MG63 (cell line): ENCODE measurements around the gene UBE2D4. TPM values are rescaled to one million over a fixed set of nuclear protein-coding genes. Genes with fewer than 3 reads are reported as not detected.
"Not testable (repeated sequence)": the region's sequence is repeated elsewhere in the genome, so short reads cannot be mapped to it uniquely, and the experiment has no call there.

ENCODE experiments used
- DNase-seq: peaks from one replicate; pipeline ENCODE4 v3.0.0-alpha.2; 2020
- H3K27me3 ChIP-seq: fragments of 250-450 bp; sonication (Bioruptor Pico); 2 replicates; pipeline ENCODE4 v1.5.1; 2020; ENCODE audit warnings: mild to moderate bottlenecking, moderate library complexity
- H3K36me3 ChIP-seq: fragments of 250-450 bp; sonication (Bioruptor Pico); 2 replicates; pipeline ENCODE4 v1.5.1; 2020; ENCODE audit warnings: mild to moderate bottlenecking, moderate library complexity
- H3K4me3 ChIP-seq: fragments of 250-450 bp; sonication (Bioruptor Pico); 2 replicates; pipeline ENCODE4 v1.5.1; 2020; ENCODE audit warnings: mild to moderate bottlenecking, moderate library complexity
- H3K9me3 ChIP-seq: fragments of 250-450 bp; sonication (Bioruptor Pico); 2 replicates; pipeline ENCODE4 v1.5.1; 2020; ENCODE audit warnings: mild to moderate bottlenecking, moderate library complexity
- total RNA-seq: library from RNA; depleted of rRNA; stranded (reverse); fragments of >200 nt; shearing (Covaris generic); gene quantifications from 2 replicates; pipeline ENCODE4 v1.2.3, GENCODE V29; 2014; ENCODE audit warnings: low replicate concordance

The UBE2D4 gene
- total RNA-seq, 1 experiment from 2014 or later = 20.7 TPM

DNA sequence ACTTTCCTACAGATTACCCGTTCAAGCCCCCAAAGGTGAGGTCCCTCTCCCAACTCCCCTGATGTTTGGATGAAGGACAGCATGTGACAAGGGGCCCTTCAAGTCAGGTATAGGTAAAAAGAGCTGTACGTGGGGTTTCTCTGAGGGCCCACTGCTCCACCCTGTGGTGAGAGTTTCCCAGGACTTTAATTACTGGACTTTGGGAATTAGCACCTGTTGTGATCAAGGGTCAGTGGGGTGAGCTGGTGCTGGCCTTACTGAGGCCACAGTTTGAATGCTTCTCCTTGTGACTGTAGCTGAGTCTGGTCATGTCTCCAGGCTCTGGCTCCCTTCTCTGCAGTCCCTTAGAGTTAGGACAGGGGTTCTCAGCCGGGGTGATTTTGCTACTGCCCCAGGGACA lies 16.8 kb downstream of the UBE2D4 start:
- H3K9me3 ChIP-seq = no peaks in the 10 kb centered on the region
- H3K36me3 ChIP-seq = peaks cover 3% of the 10 kb centered on the region
- H3K4me3 ChIP-seq = no peak overlapping the region
- no peak for DNase-seq
- H3K27me3 ChIP-seq = no peaks in the 10 kb centered on the region

GRCh38 chr7:43943417-43944187 lies 17.4 kb downstream of the UBE2D4 start:
- no peaks in the 10 kb centered on the region for H3K27me3 ChIP-seq
- DNase-seq = no peak
- no peaks in the 10 kb centered on the region for H3K9me3 ChIP-seq
- peaks cover 3% of the 10 kb centered on the region for H3K36me3 ChIP-seq
- no peak overlapping the region for H3K4me3 ChIP-seq

DNA sequence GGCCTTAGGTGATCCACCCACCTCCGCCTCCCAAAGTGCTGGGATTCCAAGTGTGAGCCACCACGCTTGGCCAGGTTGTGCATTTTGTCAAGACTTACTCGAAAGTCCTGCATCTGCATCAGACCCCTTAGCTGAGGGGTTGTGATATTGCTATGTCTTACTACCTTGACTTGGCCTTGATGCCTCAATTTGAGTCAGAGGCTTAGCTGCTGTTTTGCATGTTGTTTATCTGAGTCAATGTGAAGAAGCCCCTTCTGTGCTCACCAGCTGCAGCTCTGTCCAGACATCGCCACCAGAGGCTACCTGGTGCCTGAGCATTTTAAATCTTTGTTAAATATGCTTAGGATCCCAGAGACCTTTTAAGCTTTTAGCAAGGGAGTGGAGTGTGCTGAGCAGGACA lies 18.1 kb downstream of the UBE2D4 start:
- Histone ChIP-seq H3K9me3 (no peaks in the 10 kb centered on the region), H3K4me3 (no peak overlapping the region), H3K36me3 (peaks cover 3% of the 10 kb centered on the region), H3K27me3 (no peaks in the 10 kb centered on the region)
- no peak for DNase-seq

DNA sequence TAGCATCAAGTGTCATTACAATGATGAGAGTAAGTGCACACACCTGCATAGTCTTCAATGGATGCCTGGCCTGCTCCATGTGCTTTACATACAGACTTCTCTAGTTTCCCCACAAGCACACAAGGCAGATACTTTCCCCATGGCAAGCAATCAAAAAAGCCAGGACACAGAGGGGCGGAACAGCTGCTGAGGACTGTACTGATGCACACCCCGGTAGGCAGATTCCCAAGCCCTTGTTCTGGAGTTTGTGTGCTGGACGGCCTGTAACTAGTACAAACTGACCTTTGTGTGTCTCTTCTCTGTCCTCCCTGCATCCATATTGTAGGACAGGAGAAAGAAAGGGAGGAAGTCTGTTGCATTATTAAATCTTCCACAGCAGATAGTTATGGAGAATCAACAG lies 25.8 kb downstream of the UBE2D4 start:
- Histone ChIP-seq H3K27me3 (no peaks in the 10 kb centered on the region), H3K9me3 (no peaks in the 10 kb centered on the region), H3K4me3 (no peak overlapping the region), H3K36me3 (peaks cover 7% of the 10 kb centered on the region)
- DNase-seq = no peak

DNA sequence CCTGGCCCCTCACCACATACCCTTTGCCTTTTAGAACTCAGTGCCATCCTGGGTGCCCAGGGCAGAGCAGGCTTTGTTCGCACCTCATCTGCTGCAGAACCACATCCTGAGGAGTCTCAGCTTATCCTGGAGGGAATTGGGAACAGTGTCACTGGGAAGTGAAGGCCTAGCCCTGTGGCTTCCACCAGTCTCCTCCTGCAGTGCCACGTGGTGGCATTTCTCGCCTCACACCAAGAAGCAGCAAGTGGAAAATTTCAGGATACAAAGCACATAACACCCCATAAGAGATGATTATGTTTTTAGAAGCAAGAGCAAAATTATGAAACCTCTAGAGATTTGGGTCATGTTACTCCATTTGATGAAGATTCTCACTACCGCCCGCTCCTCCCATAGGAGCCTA lies 26.8 kb downstream of the UBE2D4 start:
- Histone ChIP-seq H3K27me3 (no peaks in the 10 kb centered on the region), H3K4me3 (no peak overlapping the region), H3K36me3 (0 out of 2 replicates have a peak, but pooled peaks cover 4% of the 10 kb centered on the region), H3K9me3 (no peaks in the 10 kb centered on the region)
- no peak for DNase-seq

DNA sequence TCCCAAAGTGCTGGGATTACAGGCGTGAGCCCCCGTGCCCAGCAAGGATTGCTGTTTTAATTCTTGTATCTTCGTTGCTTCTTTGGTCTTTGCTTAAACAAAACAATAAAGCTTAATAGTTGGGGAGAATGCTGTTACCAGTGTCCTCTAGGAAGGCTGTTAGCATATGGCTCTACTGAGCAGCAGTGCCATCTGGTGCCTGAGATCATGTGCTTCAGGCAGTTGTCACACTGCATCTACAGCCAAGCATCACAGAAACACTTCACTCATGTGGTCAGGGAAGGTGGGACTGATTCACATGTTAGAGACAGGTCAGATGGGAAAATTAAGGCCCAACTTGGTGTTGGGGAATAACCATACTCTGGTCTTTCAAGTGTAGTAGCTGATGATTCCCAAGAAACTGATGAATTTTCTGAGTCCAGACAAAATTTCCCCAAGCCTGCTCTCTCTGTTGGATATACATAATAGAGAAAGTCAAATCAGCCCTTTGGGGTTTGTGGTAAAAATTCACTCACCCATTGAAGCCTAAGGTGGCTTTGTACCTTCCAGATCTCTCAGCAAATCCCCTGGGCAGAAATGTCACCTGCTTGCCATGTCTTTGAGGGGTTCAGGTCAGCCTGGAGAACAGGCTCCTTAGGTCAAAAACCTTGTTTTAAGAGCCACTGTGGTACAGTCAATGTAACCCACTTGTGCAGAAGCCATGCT lies 28.4 kb downstream of the UBE2D4 start:
- H3K27me3 ChIP-seq = no peaks in the 10 kb centered on the region
- no peak for DNase-seq
- H3K9me3 ChIP-seq = no peaks in the 10 kb centered on the region
- 0 out of 2 replicates have a peak, but pooled peaks cover 4% of the 10 kb centered on the region for H3K36me3 ChIP-seq
- H3K4me3 ChIP-seq = no peak overlapping the region

- Histone ChIP-seq H3K27me3 (no peaks in the 10 kb centered on the region), H3K9me3 (no peaks in the 10 kb centered on the region), H3K36me3 (0 out of 2 replicates have a peak, but pooled peaks cover 4% of the 10 kb centered on the region), H3K4me3 (no peak overlapping the region)
- no peak for DNase-seq
Observed at GRCh38 chr7:43956027-43956426, 29.8 kb downstream of the UBE2D4 start.

DNA sequence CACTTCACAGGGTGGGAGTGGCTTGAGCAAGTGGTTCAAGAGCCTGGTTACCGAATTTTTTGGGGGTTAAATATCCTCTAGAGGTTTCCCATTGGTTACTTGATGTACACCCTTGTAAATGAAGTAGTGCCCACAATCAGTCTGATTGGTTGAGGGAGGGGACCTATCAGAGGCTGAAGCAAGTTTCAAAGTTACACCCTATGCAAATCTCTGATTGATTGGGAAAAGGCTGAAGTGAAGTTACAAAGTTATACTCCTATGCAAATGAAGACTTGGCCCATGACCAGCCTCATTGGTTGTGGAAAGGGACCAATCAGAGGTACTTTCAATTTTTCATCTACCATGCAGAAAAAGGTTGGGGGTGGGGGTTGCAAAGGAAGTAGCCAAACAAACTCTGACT lies 34.7 kb downstream of the UBE2D4 start:
- Histone ChIP-seq H3K4me3 (no peak overlapping the region), H3K36me3 (no peaks in the 10 kb centered on the region), H3K9me3 (no peaks in the 10 kb centered on the region), H3K27me3 (no peaks in the 10 kb centered on the region)
- no peak for DNase-seq

DNA sequence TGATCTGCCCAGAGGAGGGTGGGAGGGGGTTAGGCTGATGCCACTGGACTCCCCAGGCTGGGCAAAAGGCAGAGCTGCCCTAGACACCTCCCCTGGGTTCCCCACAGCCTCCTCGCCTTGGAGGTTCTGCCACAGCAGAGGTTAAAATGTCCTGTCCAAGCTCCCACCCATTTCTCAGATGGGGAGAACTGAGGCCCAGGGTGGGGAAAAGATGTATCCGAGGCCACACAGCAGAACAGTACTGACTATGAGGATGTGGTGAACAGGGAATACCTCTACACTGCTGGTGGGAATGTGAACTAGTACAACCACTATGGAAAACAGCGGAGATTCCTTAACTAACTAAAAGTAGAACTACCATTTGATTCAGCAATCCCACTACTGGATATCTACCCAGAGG lies 40.2 kb downstream of the UBE2D4 start:
- not testable (repeated sequence) for H3K4me3 ChIP-seq, DNase-seq, H3K27me3 ChIP-seq, H3K9me3 ChIP-seq, H3K36me3 ChIP-seq

GRCh38 chr7:43968172-43969040 lies 42.2 kb downstream of the UBE2D4 start:
- DNase-seq = peak; percentile 28
- H3K9me3 ChIP-seq, H3K4me3 ChIP-seq, H3K36me3 ChIP-seq, H3K27me3 ChIP-seq: not testable (repeated sequence)

- H3K9me3 ChIP-seq = not testable (repeated sequence)
Observed at GRCh38 chr7:43969586-43969985, 43.4 kb downstream of the UBE2D4 start.

GRCh38 chr7:43970698-43971097 lies 44.5 kb downstream of the UBE2D4 start:
- not testable (repeated sequence) for H3K27me3 ChIP-seq, H3K9me3 ChIP-seq, H3K36me3 ChIP-seq, DNase-seq, H3K4me3 ChIP-seq

More at GRCh38 chr7:43969586-43969985, 43.4 kb downstream of the UBE2D4 start:
- H3K4me3 ChIP-seq, H3K27me3 ChIP-seq, H3K36me3 ChIP-seq, DNase-seq: not testable (repeated sequence)

- not testable (repeated sequence) for H3K36me3 ChIP-seq, H3K27me3 ChIP-seq, H3K9me3 ChIP-seq, H3K4me3 ChIP-seq, DNase-seq
Observed at GRCh38 chr7:43974033-43974573, 47.9 kb downstream of the UBE2D4 start.

DNA sequence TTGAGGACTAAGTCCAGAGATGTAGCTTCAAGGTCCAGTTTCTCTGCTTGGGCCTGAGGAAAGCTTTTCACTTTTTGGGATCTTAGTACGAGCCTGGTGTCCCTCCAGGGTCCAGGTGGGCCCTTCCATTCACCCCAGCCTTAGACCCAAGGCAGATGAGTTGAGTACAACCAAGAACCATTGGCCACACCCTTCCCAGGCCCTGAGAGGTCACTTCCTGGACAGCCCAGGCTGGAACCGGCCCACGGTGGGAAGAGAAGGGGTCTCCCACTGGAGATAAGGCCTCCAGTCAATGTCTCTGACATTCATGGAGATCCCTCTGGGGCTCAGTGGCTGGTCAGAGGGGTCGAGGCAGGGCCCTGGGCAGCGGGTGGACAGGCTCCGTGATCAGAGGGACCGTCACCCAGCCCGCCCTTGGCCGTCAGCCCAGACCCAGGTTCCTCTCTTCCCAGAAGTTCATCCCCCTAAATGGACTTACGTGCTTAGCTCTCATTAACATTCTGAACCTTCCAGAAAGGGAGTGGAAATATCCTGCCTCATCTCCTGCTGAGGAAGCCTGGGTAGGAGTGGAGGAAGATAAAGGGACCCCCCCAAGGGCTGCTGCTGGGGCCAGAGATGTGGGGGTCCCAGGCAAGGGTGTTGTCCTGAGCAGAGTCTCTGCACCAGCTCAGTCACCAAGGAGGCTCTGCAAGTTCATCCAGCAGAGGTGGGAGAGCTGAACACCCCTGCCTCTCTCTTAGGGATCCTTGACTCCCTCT lies 48.7 kb downstream of the UBE2D4 start:
- DNase-seq = not testable (repeated sequence)

GRCh38 chr7:43977525-43977924 lies 51.3 kb downstream of the UBE2D4 start:
- Histone ChIP-seq H3K36me3 (no peaks in the 10 kb centered on the region), H3K9me3 (no peaks in the 10 kb centered on the region), H3K27me3 (no peaks in the 10 kb centered on the region), H3K4me3 (no peak overlapping the region)
- DNase-seq = no peak

More for the DNA sequence above, 48.7 kb downstream of the UBE2D4 start:
- not testable (repeated sequence) for H3K36me3 ChIP-seq, H3K4me3 ChIP-seq, H3K27me3 ChIP-seq, H3K9me3 ChIP-seq

DNA sequence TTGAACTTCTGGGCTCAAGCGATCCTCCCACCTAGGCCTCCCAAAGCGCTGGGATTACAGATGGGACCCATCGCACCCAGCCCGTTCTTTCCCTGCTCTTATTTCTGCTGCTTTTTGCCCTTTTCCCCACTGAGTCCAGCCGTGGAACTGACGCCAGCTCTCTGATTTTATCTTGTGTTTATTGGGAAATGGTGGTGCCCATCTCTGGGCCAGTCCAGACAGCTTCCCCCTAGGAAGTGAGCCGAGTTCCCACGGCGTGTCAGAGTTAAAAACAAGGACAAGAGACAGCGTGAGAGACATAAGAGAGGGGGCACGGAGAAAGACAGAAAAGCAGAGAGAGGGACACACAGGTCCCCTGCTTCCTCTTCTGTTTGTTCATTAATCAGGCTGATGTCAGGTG lies 51.9 kb downstream of the UBE2D4 start:
- not testable (repeated sequence) for DNase-seq, H3K9me3 ChIP-seq, H3K27me3 ChIP-seq, H3K36me3 ChIP-seq, H3K4me3 ChIP-seq
